IMR-90 (cell line): ENCODE data around the gene USH2A. TPM values are rescaled to one million over a fixed set of nuclear protein-coding genes. Genes with fewer than 3 reads are reported as not detected.

Experiments used
- ATAC-seq: fragments of 200-7000 bp; cut with Tn5 transposase; 2 replicates; pipeline ENCODE4 v1.9.1; 2020; ENCODE audit warnings: low read depth, mild to moderate bottlenecking, moderate library complexity
- BruUV-seq: library from RNA; stranded (reverse); fragments of 400-500 nt; replicated peaks from 2 replicates; lab custom pipeline; 2021; lab: Mats Ljungman, UMichigan
- CTCF ChIA-PET: fragments of 300-600 bp; formaldehyde crosslinking; extraction: SDS; loops from one replicate; lab custom pipeline; 2021; ENCODE audit warnings: antibody characterized with exemption; lab: Yijun Ruan, JAX
- POLR2A ChIA-PET: fragments of 300-600 bp; sonication (Branson Sonifier 250); formaldehyde crosslinking; loops from one replicate; lab custom pipeline; 2022; ENCODE audit warnings: antibody characterized with exemption; ENCODE audit not compliant: unreplicated experiment; lab: Charles Lee
- DNase-seq: peaks from one replicate; pipeline ENCODE4 v3.0.0; 2013
- H2AFZ ChIP-seq: replicated peaks from 2 replicates; pipeline ENCODE3; 2013; ENCODE audit warnings: low read length, mild to moderate bottlenecking; ENCODE audit not compliant: poor library complexity
- H2AK5ac ChIP-seq: 2 replicates; pipeline ENCODE4 v1.6.1; 2013; ENCODE audit warnings: low read depth, low read length, inconsistent platforms
- H2AK9ac ChIP-seq: replicated peaks from 2 replicates; pipeline ENCODE3; 2013; ENCODE audit warnings: mild to moderate bottlenecking, low read depth, low read length, moderate library complexity; ENCODE audit not compliant: poor library complexity
- H2BK120ac ChIP-seq: 2 replicates; pipeline ENCODE4 v1.6.1; 2013; ENCODE audit warnings: low read depth, low read length, inconsistent platforms
- H2BK15ac ChIP-seq: 3 replicates; pipeline ENCODE4 v1.6.1; 2013; ENCODE audit warnings: low read depth, low read length, inconsistent platforms
- H2BK20ac ChIP-seq: 2 replicates; pipeline ENCODE4 v1.6.1; 2013; ENCODE audit warnings: low read depth, mild to moderate bottlenecking, inconsistent platforms, low read length, moderate library complexity
- H2BK5ac ChIP-seq: 2 replicates; pipeline ENCODE4 v1.6.1; 2013; ENCODE audit warnings: mild to moderate bottlenecking, low read depth, low read length, inconsistent platforms; ENCODE audit not compliant: poor library complexity, severe bottlenecking
- H3K14ac ChIP-seq: replicated peaks from 2 replicates; pipeline ENCODE4 v1.6.1; 2013; ENCODE audit warnings: low read depth, low read length, inconsistent platforms
- H3K18ac ChIP-seq: 2 replicates; pipeline ENCODE4 v1.6.1; 2013; ENCODE audit warnings: low read depth, low read length, control low read depth
- H3K23ac ChIP-seq: 2 replicates; pipeline ENCODE4 v1.6.1; 2013; ENCODE audit warnings: low read depth, low read length, inconsistent platforms
- H3K27ac ChIP-seq: 2 replicates; pipeline ENCODE4 v1.5.1; 2013; ENCODE audit warnings: mild to moderate bottlenecking, control low read depth, low read length; ENCODE audit not compliant: insufficient read depth
- H3K27me3 ChIP-seq: 2 replicates; pipeline ENCODE4 v1.6.1; 2013; ENCODE audit warnings: low read length; ENCODE audit not compliant: control insufficient read depth, insufficient read depth
- H3K36me3 ChIP-seq: 2 replicates; pipeline ENCODE4 v1.6.1; 2013; ENCODE audit warnings: low read length, mixed read lengths; ENCODE audit not compliant: control insufficient read depth, insufficient read depth
- H3K4ac ChIP-seq: 2 replicates; pipeline ENCODE4 v1.6.1; 2013; ENCODE audit warnings: low read depth, low read length, inconsistent platforms
- H3K4me1 ChIP-seq: 2 replicates; pipeline ENCODE4 v1.6.1; 2013; ENCODE audit warnings: low read length, mixed read lengths; ENCODE audit not compliant: control insufficient read depth, insufficient read depth
- H3K4me2 ChIP-seq: 2 replicates; pipeline ENCODE4 v1.6.1; 2013; ENCODE audit warnings: low read depth, mild to moderate bottlenecking, control low read depth, low read length, moderate library complexity
- H3K4me3 ChIP-seq: 2 replicates; pipeline ENCODE4 v1.5.1; 2013; ENCODE audit warnings: low read depth, mild to moderate bottlenecking, control low read depth, low read length, moderate library complexity; ENCODE audit not compliant: insufficient read depth
- H3K56ac ChIP-seq: 2 replicates; pipeline ENCODE4 v1.6.1; 2013; ENCODE audit warnings: low read length, inconsistent platforms; ENCODE audit not compliant: insufficient read depth; ENCODE audit errors: extremely low read depth
- H3K79me1 ChIP-seq, 2 experiments: 2 replicates each; pipeline ENCODE4 v1.6.1; 2013; ENCODE audit warnings: low read length in 2 of 2, inconsistent platforms in 1 of 2, low read depth in 1 of 2
- H3K9ac ChIP-seq: 2 replicates; pipeline ENCODE4 v1.6.1; 2013; ENCODE audit warnings: low read depth, low read length, control low read depth
- H3K9me1 ChIP-seq: 2 replicates; pipeline ENCODE4 v1.6.1; 2013; ENCODE audit warnings: low read length, inconsistent platforms; ENCODE audit not compliant: insufficient read depth
- H3K9me3 ChIP-seq: 2 replicates; pipeline ENCODE4 v1.6.1; 2013; ENCODE audit warnings: low read length; ENCODE audit not compliant: control insufficient read depth, insufficient read depth
- H4K20me1 ChIP-seq: 2 replicates; pipeline ENCODE4 v1.6.1; 2013; ENCODE audit warnings: low read length, inconsistent platforms; ENCODE audit not compliant: insufficient read depth
- H4K5ac ChIP-seq: 2 replicates; pipeline ENCODE4 v1.6.1; 2013; ENCODE audit warnings: mild to moderate bottlenecking, low read depth, low read length, control low read depth
- H4K8ac ChIP-seq, 2 experiments: 2 replicates each; pipeline ENCODE4 v1.6.1; 2013; ENCODE audit warnings: low read depth in 2 of 2, low read length in 2 of 2, control low read depth in 1 of 2, inconsistent platforms in 1 of 2
- H4K91ac ChIP-seq: 2 replicates; pipeline ENCODE4 v1.6.1; 2013; ENCODE audit warnings: low read depth, low read length, inconsistent platforms; ENCODE audit not compliant: insufficient read depth
- POLR2A ChIP-seq: IDR thresholded peaks from 2 replicates; pipeline ENCODE4 v1.6.1; 2012; ENCODE audit warnings: mild to moderate bottlenecking, low read depth, low read length
- SMC3 ChIP-seq: fragments of 150-350 bp; IDR thresholded peaks from 2 replicates; pipeline ENCODE4 v1.6.1; 2016; ENCODE audit warnings: low read depth, mild to moderate bottlenecking, antibody characterized with exemption, low read length, moderate library complexity
- WGBS, 2 experiments: methylation state at CpG; one replicate each; pipeline versions ENCODE4 v1.1.5 to v1.1.7; 2013; ENCODE audit warnings: missing lambda C conversion rate in 2 of 2; ENCODE audit not compliant: insufficient read length in 1 of 2; ENCODE audit errors: extremely low coverage in 2 of 2; 5-methylcytosine and 5-hydroxymethylcytosine counted together
- dilution Hi-C: fragments of 300-500 bp; cut with HindIII; formaldehyde crosslinking; loops from one replicate; pipeline ENCODE4 v1.14.3; 2018; ENCODE audit warnings: low sequenced_read_pairs; ENCODE audit not compliant: unreplicated experiment
- in situ Hi-C: fragments of 300-500 bp; cut with MboI; formaldehyde crosslinking; loops from 3 replicates; pipeline ENCODE4 v1.14.3; 2019; ENCODE audit warnings: low sequenced_read_pairs, inconsistent platforms, mixed read lengths
- intact Hi-C: fragments of 100-400 bp; cut with micrococcal nuclease; formaldehyde crosslinking; loops from 2 replicates; pipeline ENCODE4 v1.10.0; 2022
- polyA plus RNA-seq, 3 experiments: library from polyadenylated mRNA; depleted of rRNA; stranded (reverse); fragments of >200 nt; gene quantifications; 2 replicates each; pipeline ENCODE4 v1.2.3, GENCODE V29; 2012; ENCODE audit warnings: low replicate concordance in 1 of 3
- total RNA-seq: library from RNA; depleted of rRNA; stranded (reverse); fragments of >200 nt; gene quantifications from 2 replicates; pipeline ENCODE4 v1.2.3, GENCODE V29; 2012

The USH2A gene
- total and polyA plus RNA-seq, 2 of the 4 experiments (the other 2 are of a cell fraction), result under 0.01 to 0.02 TPM

DNA sequence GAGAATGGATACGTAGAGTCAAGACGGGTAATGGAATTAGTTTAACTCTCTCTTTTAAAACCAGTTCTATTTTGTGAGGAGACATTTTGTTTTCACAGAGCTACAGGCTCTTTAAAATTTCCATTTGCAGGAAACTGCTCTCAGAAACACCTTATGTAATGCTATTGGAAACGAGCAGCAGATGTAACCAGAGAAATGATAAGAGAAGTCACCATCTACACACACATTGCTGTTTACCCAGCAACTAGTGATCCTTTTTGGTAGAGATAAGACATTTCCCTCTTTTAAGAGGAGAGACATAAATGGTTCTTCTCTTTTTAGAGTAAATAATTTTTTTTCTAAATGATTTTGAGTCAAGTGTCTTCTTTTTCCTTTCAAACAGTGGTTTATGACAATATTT, 775.5 kb downstream of the USH2A start:
- Histone ChIP-seq H2AK5ac (no peak overlapping the region), H3K27me3 (no peaks in the 10 kb centered on the region; the same call in 1 of the 2 replicates), H3K9me3 (no peaks in the 10 kb centered on the region), H3K14ac (no peak overlapping the region), H3K23ac (no peak overlapping the region), H3K18ac (no peak overlapping the region), H2BK120ac (no peak overlapping the region), H4K20me1 (no peaks in the 10 kb centered on the region), H2AFZ (no peak overlapping the region), H4K5ac (no peak overlapping the region), H3K4me1 (peaks cover 2% of the 10 kb centered on the region; the same call in 1 of the 2 replicates), H3K9me1 (no peaks in the 10 kb centered on the region), H2BK20ac (no peak overlapping the region), H4K8ac (no peak overlapping the region), H4K91ac (no peak overlapping the region), H3K4me3 (no peak overlapping the region), H2AK9ac (no peak overlapping the region), H3K4ac (no peak overlapping the region), H2BK5ac (no peak overlapping the region), H3K56ac (no peak overlapping the region), H3K79me1 (no peaks in the 10 kb centered on the region), H3K9ac (no peak overlapping the region), H3K4me2 (no peak overlapping the region), H2BK15ac (no peak overlapping the region), H3K36me3 (no peaks in the 10 kb centered on the region), H3K27ac (no peak overlapping the region)
- no TSS peak for BruUV-seq
- TF ChIP-seq SMC3 (no peak), POLR2A (no peak)
- intact Hi-C loops, result no loop called here
- no CpG with 5 or more reads among the region's 3 CpGs for WGBS, 2 experiments
- in situ Hi-C loops, result no loop called here
- ATAC-seq (no peak), DNase-seq (no peak)
- dilution Hi-C loops, result no loop called here
- CTCF ChIA-PET, result no interaction called here
- POLR2A ChIA-PET, result no interaction called here
